ENCODE results near the gene RABGGTA.

GRCh38 chr14:24256960-24257359, 14.4 kb downstream of the RABGGTA start:
- TF ChIP-seq CTCF (IDR thresholded peaks at IDR 0.05; ENCODE audit: low read depth, low read length, poor library complexity, severe bottlenecking): no peak
- no peak for TF ChIP-seq EZH2phosphoT487 (IDR thresholded peaks at IDR 0.05; ENCODE audit: borderline replicate concordance, low read length)
